HG03520 (cell line): ENCODE data around the gene RNASE13.

Experiments
- ATAC-seq: cut with Tn5 transposase; IDR thresholded peaks from one replicate; pipeline ENCODE4 v1.9.1; 2021; ENCODE audit warnings: mild to moderate bottlenecking, moderate library complexity; ENCODE audit not compliant: unreplicated experiment

Gene RNASE13, protein sequence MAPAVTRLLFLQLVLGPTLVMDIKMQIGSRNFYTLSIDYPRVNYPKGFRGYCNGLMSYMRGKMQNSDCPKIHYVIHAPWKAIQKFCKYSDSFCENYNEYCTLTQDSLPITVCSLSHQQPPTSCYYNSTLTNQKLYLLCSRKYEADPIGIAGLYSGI

DNA sequence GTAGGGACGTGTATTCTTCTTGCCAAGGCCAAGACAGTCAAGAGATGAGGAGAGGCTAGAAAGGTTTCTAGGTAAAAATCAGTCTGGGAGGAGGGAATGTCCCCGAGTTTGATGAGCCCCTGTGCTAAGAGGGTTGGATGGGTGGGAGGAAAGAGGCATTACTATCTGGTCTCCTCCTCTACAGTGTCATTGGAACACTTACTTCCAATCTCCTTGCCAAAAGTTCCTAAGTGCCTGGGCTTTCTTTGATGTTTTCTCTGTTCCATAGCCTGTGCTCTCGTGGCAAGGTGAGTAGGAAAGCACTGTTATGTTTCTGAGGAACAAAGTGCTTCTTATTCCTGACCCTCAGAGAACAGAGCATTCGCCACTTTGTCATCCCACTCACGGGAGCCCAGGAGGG, at the start of gene RNASE13:
Gene RNASE13 (minus strand): TSS at position 101 of the 400 bp plus-strand sequence. CDS start 519 bp downstream, outside the sequence.
- ATAC-seq: no peak

- no peak for ATAC-seq
Measured at GRCh38 chr14:21084396-21084795, 49.8 kb upstream of the RNASE13 start.

GRCh38 chr14:21083565-21084325, 49.1 kb upstream of the RNASE13 start:
- no peak for ATAC-seq

DNA sequence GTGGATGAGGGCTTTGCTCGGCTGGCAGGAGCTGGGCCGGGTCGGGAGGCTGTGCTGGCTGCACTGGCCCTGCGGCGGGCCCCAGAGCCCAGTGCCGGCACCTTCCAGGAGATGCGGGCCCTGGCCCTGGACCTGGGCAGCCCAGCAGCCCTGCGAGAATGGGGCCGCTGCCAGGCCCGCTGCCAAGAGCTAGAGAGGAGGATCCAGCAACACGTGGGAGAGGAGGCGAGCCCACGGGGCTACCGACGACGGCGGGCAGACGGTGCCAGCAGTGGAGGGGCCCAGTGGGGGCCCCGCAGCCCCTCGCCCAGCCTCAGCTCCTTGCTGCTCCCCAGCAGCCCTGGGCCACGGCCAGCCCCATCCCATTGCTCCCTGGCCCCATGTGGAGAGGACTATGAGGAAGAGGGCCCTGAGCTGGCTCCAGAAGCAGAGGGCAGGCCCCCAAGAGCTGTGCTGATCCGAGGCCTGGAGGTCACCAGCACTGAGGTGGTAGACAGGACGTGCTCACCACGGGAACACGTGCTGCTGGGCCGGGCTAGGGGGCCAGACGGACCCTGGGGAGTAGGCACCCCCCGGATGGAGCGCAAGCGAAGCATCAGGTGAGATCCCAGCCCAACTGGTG, 47.0 kb upstream of the RNASE13 start:
- no peak for ATAC-seq

DNA sequence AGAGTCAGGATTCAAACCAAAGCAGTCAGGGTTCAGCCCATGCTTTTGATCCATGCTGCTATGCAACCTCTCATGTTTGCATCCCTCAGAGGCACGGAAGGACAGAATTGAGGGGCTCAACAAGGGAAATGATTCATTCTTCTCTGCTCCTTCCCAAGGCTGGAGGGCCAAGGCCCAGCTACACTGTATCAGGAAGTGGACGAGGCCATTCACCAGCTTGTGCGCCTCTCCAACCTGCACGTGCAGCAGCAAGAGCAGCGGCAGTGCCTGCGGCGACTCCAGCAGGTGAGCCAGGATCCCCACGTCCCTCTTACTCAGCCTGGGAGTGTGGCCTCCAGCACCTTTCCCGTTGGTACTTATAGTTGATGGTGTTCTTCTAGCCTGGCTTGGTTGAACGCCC, 44.1 kb upstream of the RNASE13 start:
- no peak for ATAC-seq

DNA sequence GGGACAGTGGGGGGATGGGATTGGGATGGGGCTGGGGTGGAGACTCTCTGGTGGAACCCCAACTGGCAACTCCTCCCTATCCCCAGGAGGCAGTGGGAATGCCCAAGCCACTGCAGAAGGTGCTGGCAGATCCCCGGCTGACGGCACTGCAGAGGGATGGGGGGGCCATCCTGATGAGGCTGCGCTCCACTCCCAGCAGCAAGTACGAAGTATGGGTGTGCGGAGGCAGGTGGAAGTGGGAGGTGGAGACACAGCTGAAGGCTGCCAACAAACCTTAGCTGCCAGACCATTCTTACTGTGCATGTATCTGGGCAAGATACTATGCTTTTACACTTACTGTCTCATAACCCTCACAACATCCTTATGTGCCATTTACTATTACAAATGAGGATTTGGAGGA, 43.7 kb upstream of the RNASE13 start:
- no peak for ATAC-seq

DNA sequence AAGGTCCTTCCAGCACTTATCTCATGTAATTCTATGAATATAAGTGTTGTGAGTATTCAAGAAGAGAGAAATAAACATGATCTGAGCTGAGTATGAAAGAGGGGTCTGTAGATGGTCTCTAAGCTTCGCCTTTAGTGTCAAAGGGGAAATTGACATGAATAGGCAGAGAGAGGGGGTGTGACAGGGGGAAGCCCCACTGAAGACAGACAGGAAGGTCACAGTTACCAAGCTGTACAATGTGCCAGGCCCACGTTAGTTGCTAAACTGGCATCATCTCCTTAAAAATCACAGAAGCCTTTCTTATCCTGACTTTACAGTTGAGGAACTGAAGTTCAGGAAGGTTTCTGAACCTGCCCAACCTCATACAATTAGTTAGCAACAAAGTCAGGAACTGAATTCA, 43.1 kb upstream of the RNASE13 start:
- no peak for ATAC-seq

GRCh38 chr14:21075719-21076437, 41.3 kb upstream of the RNASE13 start:
- ATAC-seq: no peak

DNA sequence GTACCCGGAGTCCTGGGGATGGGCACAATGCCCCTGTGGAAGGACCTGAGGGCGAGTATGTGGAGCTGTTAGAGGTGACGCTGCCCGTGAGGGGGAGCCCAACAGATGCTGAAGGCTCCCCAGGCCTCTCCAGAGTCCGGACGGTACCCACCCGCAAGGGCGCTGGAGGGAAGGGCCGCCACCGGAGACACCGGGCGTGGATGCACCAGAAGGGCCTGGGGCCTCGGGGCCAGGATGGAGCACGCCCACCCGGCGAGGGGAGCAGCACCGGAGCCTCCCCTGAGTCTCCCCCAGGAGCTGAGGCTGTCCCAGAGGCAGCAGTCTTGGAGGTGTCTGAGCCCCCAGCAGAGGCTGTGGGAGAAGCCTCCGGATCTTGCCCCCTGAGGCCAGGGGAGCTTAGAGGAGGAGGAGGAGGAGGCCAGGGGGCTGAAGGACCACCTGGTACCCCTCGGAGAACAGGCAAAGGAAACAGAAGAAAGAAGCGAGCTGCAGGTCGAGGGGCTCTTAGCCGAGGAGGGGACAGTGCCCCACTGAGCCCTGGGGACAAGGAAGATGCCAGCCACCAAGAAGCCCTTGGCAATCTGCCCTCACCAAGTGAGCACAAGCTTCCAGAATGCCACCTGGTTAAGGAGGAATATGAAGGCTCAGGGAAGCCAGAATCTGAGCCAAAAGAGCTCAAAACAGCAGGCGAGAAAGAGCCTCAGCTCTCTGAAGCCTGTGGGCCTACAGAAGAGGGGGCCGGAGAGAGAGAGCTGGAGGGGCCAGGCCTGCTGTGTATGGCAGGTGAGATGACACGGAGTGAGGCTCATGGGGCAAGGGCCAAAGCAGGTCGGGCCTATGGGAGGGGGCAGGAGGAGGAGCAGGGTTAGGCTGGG, 40.0 kb upstream of the RNASE13 start:
- no peak for ATAC-seq

GRCh38 chr14:21073921-21074320, 39.3 kb upstream of the RNASE13 start:
- ATAC-seq: no peak

DNA sequence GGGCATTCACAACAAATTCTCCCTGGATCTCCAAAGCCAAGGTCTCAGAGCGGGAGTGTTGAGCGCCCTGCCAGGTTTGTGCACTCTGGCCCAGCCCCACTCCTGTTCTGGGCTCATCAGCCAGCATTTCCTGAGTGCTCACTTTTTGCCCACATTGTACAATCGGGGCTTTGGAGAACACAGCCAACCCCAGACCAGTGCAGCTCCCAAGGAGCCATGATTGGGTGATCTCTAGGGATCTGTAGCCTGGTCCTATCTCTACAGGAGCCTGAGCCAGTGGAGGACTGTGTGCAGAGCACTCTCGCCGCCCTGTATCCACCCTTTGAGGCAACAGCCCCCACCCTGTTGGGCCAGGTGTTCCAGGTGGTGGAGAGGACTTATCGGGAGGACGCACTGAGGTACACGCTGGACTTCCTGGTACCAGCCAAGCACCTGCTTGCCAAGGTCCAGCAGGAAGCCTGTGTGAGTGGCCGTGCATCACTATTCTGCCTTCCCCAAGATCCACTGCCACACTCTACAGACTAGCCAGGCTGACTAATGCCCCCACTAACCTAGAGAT, 38.3 kb upstream of the RNASE13 start:
- no peak for ATAC-seq

- no peak for ATAC-seq
Measured at GRCh38 chr14:21072031-21072473, 37.4 kb upstream of the RNASE13 start.

DNA sequence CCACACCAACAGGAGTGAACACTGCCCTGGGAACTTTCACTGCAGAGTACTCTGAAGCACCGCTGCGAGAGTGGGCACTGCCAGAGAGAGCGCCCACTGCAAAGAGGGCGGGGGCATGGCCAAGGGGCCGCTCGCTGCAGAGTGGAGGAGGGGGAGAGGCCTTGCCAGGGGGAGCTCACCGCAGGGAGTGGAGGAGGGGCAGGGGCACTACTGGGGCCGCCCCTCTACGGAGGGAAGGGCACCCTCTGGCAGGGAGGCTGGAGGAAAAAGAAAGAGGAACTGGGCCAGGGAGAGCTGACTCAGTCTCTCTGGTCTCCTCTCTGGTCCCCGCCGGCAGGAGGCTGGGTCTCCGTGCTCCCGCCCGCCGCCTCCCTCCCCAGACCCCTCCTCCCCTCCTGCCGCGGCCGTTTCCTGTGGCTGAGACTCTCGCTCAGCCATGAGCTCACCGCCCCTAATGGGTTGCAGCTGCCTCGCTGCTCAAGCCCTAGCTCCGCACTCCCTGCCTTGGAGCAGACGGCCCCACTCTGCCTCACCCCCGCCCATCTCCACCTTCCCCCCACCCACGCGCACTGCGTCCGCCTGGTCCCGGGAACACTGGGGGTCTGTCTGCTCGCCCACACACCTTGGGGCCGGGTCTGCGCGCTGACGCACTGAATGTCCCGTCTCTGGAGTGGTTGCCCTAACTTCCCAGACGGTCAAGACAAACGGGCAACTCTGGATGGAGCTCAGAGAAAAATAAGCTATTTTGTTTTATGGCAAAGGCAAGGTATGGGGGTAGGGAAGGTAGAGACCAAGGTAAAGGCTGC, 36.8 kb upstream of the RNASE13 start:
- ATAC-seq: peak; percentile 48

- peak; percentile 5 for ATAC-seq
Measured at GRCh38 chr14:21070610-21071224, 36.1 kb upstream of the RNASE13 start.

- no peak for ATAC-seq
Measured at GRCh38 chr14:21070083-21070609, 35.5 kb upstream of the RNASE13 start, which contains the start of gene ARHGEF40. ARHGEF40 (plus strand) TSS chr14:21070304; CDS start chr14:21070397, 93 bp downstream.

DNA sequence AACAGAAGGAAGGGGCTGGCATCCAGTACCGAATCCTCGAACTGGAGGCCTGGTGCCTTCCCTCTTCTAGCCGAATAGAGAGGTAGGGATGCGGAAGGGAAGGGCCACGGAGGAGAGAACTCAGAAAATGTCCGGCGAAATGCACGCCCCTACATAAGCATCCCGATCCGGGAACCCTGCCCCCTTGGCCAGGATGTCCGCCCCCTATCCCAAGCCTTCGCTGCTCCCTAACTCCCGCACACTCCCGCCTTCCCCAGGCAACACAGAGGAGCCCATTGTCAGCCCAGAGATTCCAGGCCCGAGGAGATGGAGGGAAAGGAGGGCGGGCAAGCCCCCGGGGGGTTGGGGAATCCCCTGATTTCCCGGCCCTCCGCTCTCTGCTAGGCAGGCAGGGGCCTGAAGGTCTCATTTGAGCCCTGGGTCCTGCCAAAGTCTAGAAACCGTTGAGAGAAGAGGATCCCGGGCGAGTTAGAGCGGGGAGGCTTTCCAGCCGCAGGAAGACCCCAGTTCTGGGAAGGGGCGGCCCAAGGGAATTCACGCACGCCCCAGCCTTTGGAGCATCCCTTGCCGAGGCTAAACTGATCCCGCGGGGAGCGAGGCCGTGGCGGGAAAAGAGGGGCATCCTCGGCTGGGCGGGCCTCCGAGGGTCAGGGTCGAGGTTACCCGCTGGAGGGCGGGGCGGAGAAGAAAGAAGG, 34.9 kb upstream of the RNASE13 start:
- no peak for ATAC-seq

GRCh38 chr14:21068521-21069387, 34.1 kb upstream of the RNASE13 start:
- ATAC-seq: no peak
